Testis (tissue), 3 donors: Measurements from ENCODE around the gene ARPC5. TPM values are rescaled to one million over a fixed set of nuclear protein-coding genes. Genes with fewer than 3 reads are reported as not detected.
A peak's percentile ranks its signal among the peaks of the same experiment; 100 is the strongest.

Source experiments
- DNase-seq: peaks from one replicate; pipeline ENCODE4 v3.0.0-alpha.2; 2019
- H3K27ac ChIP-seq, 2 donors: fragments of 200-600 bp; sonication (generic); one replicate each; pipeline ENCODE4 v1.5.1; 2019
- H3K27me3 ChIP-seq: fragments of 200-600 bp; sonication (generic); one replicate; pipeline ENCODE4 v1.5.1; 2019
- H3K36me3 ChIP-seq: fragments of 200-600 bp; sonication (generic); one replicate; pipeline ENCODE4 v1.5.1; 2017; ENCODE audit warnings: low read depth; ENCODE audit errors: missing control alignments
- H3K4me1 ChIP-seq: fragments of 200-600 bp; sonication (generic); one replicate; pipeline ENCODE4 v1.5.1; 2019
- H3K4me3 ChIP-seq, 2 donors: fragments of 200-600 bp; sonication (generic); one replicate each; pipeline ENCODE4 v1.5.1; 2017 to 2019
- H3K9me3 ChIP-seq: fragments of 200-600 bp; sonication (generic); one replicate; pipeline ENCODE4 v1.5.1; 2017
- POLR2A ChIP-seq: fragments of 450-650 bp; IDR thresholded peaks from one replicate; pipeline ENCODE4 v1.6.1; 2017; ENCODE audit warnings: antibody characterized with exemption, mild to moderate bottlenecking, moderate library complexity
- WGBS, 2 donors: methylation state at CpG; one replicate each; pipeline ENCODE4 v1.1.5; 2018; 5-methylcytosine and 5-hydroxymethylcytosine counted together
- intact Hi-C: fragments of 100-400 bp; cut with DNase I; formaldehyde crosslinking; loops from one replicate; pipeline ENCODE4 v1.15.1; 2023; ENCODE audit warnings: low total_unique reads
- polyA plus RNA-seq: library from polyadenylated mRNA; stranded (reverse); fragments of 350-450 nt; fragmentation: Illumina TruSeq; extraction: RNeasy Lipid Tissue Mini Kit (QIAGEN cat#74804); gene quantifications from one replicate; pipeline ENCODE4 v1.2.3, GENCODE V29; 2014; ENCODE audit warnings: low read depth, low replicate concordance; ENCODE audit not compliant: insufficient read depth
- total RNA-seq, 2 donors: library from RNA; depleted of rRNA; stranded (reverse); fragments of >200 nt; gene quantifications; one replicate each; pipeline ENCODE4 v1.2.3, GENCODE V29; 2016
- TF ChIP-seq, protein P1 (sequence below), 3 experiments: fragments of 450-650 bp in 2 of 3; fragments of 200-600 bp in 1 of 3; sonication (generic) in 1 of 3; IDR thresholded peaks; one replicate each; pipeline ENCODE4 v1.5.1; 2016 to 2019; ENCODE audit warnings: antibody characterized with exemption in 3 of 3, mild to moderate bottlenecking in 2 of 3, moderate library complexity in 1 of 3

The ARPC5 gene
- total and polyA plus RNA-seq, 3 donors from 2014 or later: 55.8 to 136 (median 66.6) TPM

DNA sequence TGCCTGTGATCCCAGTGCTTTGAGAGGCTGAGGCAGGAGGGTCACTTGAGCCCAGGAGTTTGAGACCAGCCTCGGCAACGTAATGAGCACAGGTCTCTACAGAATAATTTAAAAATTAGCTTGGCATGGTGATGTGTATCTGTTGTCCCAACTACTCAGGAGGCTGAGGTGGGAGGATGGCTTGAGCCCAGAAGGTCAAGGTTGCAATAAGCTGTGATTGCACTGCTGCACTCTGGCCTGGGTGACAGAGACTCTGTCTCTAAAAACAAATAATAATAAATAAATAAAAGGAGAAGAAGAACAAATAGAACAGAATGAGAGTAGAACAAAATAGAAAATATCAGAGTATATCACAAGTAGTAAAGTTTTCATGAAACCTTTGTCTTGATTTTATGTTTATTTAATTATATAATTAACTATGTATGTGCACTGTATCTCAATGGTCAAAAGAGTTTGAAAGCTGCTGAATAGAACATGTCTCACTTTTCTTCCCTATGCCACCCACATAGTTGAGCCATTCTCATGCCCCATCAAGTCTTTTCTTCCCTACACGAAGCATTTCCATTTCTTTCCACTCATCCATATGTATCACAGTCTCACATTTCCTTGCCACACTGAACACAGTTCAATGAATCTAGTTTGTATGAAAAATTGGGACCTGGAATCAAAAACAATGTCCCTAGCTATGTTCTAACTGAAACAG, 40.5 kb upstream of the ARPC5 start:
- no peak for DNase-seq
- H3K9me3 ChIP-seq: no peaks in the 10 kb centered on the region
- H3K36me3 ChIP-seq: no peaks in the 10 kb centered on the region
- H3K27me3 ChIP-seq: no peaks in the 10 kb centered on the region
- 66 to 74% methylated on average over 3 of the region's 3 CpGs for WGBS, 2 donors
- intact Hi-C loops: no loop called here
- H3K4me1 ChIP-seq: no peaks in the 10 kb centered on the region
- TF ChIP-seq, protein P1, sequence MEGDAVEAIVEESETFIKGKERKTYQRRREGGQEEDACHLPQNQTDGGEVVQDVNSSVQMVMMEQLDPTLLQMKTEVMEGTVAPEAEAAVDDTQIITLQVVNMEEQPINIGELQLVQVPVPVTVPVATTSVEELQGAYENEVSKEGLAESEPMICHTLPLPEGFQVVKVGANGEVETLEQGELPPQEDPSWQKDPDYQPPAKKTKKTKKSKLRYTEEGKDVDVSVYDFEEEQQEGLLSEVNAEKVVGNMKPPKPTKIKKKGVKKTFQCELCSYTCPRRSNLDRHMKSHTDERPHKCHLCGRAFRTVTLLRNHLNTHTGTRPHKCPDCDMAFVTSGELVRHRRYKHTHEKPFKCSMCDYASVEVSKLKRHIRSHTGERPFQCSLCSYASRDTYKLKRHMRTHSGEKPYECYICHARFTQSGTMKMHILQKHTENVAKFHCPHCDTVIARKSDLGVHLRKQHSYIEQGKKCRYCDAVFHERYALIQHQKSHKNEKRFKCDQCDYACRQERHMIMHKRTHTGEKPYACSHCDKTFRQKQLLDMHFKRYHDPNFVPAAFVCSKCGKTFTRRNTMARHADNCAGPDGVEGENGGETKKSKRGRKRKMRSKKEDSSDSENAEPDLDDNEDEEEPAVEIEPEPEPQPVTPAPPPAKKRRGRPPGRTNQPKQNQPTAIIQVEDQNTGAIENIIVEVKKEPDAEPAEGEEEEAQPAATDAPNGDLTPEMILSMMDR (IDR thresholded peaks at IDR 0.05): no peak
- no peak for TF ChIP-seq POLR2A
- no peak overlapping the region for H3K4me3 ChIP-seq
- no peak overlapping the region for H3K27ac ChIP-seq

DNA sequence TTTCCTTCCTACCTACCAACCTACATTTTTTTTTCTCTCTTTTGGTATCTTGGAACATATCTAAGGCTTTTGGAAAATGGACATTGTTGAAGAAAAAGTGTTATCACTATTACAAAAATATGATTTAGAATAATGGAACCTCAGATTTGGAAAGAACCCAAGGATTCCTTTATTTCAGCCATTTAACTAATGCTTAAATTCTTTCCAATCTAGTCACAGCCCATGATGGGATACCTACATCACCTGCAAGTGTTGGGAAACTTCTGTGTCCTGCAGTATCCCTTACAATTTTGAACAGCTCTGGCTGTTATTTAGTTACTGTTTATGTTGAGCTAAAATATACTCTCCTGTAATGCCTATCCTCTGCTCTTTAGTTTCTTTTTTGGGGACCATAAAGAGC, 39.8 kb upstream of the ARPC5 start:
- no peak overlapping the region for H3K27ac ChIP-seq
- TF ChIP-seq POLR2A: no peak
- TF ChIP-seq, protein P1 (IDR thresholded peaks at IDR 0.05): no peak
- no peaks in the 10 kb centered on the region for H3K9me3 ChIP-seq
- intact Hi-C loops: no loop called here
- no peak for DNase-seq
- no peak overlapping the region for H3K4me3 ChIP-seq
- no peaks in the 10 kb centered on the region for H3K36me3 ChIP-seq
- no peaks in the 10 kb centered on the region for H3K27me3 ChIP-seq
- H3K4me1 ChIP-seq: no peaks in the 10 kb centered on the region

DNA sequence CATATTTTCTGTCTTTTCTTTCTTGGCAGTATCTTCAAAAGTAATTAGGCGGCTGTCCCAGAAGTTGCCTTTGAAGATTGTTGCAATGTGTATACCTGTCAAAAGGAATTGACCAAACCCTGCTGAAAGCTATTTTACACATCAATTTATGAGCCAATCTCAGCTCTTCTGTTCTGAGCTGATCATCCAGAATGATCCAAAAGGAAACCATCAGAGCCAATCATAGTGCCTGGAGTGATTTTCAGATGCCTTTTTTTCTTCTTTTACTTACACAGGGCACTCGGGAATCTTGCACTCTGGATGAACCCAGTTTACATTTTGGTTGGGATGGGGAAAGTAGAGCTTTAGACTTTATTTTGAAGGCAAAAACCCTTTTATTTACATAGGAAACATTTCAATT, 39.3 kb upstream of the ARPC5 start:
- Histone ChIP-seq H3K36me3 (no peaks in the 10 kb centered on the region), H3K27ac (no peak overlapping the region), H3K4me1 (no peaks in the 10 kb centered on the region), H3K4me3 (no peak overlapping the region), H3K9me3 (no peaks in the 10 kb centered on the region), H3K27me3 (no peaks in the 10 kb centered on the region)
- intact Hi-C loops: no loop called here
- WGBS, 2 donors: 64 to 74% methylated on average over 2 of the region's 2 CpGs
- no peak for TF ChIP-seq POLR2A
- TF ChIP-seq, protein P1 (IDR thresholded peaks at IDR 0.05): no peak
- no peak for DNase-seq

DNA sequence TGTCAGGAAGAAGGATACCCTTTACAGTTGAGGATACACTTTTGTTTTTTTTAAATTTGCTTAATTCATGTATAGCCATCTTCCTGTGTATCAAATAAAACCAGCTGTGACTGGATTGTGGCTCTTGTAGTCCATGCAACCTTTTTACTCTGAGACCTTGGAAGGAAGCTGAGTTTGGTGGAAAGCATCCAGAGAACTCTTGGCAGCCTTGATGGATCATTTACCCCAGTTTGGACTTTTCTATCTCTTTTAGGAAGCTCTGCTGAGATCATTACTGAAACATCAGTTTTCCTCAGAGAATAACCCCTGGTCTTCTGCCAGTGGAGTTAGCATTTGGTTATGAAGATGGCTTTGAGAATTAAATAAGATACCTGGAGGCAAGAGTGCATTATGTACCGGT, 38.8 kb upstream of the ARPC5 start:
- Histone ChIP-seq H3K27ac (no peak overlapping the region), H3K4me3 (no peak overlapping the region), H3K36me3 (no peaks in the 10 kb centered on the region), H3K27me3 (no peaks in the 10 kb centered on the region), H3K9me3 (no peaks in the 10 kb centered on the region), H3K4me1 (no peaks in the 10 kb centered on the region)
- WGBS, 2 donors: 52 to 53% methylated on average over 1 of the region's 1 CpG
- TF ChIP-seq, protein P1 (IDR thresholded peaks at IDR 0.05): no peak
- no peak for TF ChIP-seq POLR2A
- DNase-seq: peak; percentile 60
- intact Hi-C loops: no loop called here
